HG02970 (cell line): ENCODE data around the gene KIR2DL1.
"Not testable (repeated sequence)": the region's sequence is repeated elsewhere in the genome, so short reads cannot be mapped to it uniquely, and the experiment has no call there.

Experiments
- ATAC-seq: cut with Tn5 transposase; IDR thresholded peaks from one replicate; pipeline ENCODE4 v1.9.1; 2021; ENCODE audit warnings: mild to moderate bottlenecking, moderate library complexity, moderate number of reproducible peaks; ENCODE audit not compliant: unreplicated experiment, low FRiP score

The KIR2DL1 gene

GRCh38 chr19:54770511-54770910 lies 918 bp downstream of the KIR2DL1 start:
- not testable (repeated sequence) for ATAC-seq

GRCh38 chr19:54771018-54771960 lies 1.7 kb downstream of the KIR2DL1 start:
- ATAC-seq, result not testable (repeated sequence)

GRCh38 chr19:54772666-54773065 lies 3.1 kb downstream of the KIR2DL1 start:
- not testable (repeated sequence) for ATAC-seq

- not testable (repeated sequence) for ATAC-seq
Measured at GRCh38 chr19:54775095-54775815, 5.7 kb downstream of the KIR2DL1 start.

DNA sequence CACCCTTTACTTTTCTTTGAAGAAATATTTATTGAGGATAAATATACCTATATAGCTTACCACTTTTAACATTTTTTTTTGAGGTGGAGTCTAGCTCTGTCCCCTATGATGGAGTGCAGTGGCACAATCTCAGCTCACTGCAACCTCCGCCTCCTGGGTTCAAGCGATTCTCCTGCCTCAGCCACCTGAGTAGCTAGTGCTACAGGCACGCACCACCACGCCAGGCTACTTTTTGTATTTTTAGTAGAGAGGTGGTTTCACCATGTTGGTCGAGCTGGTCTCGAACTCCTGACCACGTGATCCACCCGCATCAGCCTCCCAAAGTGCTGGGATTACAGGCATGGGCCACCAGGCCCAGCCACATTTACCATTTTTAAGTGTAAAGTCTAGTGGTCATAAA lies 6.2 kb downstream of the KIR2DL1 start:
- not testable (repeated sequence) for ATAC-seq

GRCh38 chr19:54777851-54778250 lies 8.3 kb downstream of the KIR2DL1 start:
- not testable (repeated sequence) for ATAC-seq

DNA sequence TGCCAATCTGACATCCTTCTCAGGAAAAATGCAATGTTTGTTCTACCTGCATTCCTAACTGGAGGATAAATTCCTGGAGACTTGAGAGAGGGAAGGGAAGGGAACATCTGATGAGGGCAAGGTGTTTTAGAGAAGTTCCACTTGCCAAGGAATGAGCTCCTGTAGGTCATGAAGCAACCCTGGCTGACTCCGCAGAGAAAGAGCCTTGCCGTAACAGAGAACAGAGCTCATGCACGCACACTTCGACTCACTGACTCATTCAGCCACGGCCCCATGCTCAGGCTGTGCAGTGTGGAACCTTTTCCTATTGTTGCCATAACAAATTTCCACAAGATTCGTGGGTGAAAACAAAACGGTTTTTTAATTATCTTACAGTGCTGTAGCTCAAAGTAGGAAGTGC lies 9.3 kb downstream of the KIR2DL1 start:
- ATAC-seq, result not testable (repeated sequence)

DNA sequence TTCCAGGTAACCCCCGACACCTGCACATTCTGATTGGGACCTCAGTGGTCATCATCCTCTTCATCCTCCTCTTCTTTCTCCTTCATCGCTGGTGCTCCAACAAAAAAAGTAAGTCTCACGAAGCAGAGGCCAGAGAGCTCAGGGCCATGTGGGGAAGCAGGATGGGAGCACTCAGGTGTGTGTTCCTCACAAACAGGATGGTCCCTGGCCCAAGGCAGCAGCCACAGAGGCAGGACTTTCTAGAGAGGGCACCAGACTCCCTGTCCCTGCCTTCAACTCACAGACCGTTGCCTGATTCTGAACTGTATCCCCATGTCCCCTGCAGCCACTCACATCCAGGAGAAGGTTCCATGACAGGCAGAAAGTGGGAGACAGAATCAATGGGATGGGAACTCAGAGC lies 13.3 kb downstream of the KIR2DL1 start:
- ATAC-seq, result not testable (repeated sequence)

GRCh38 chr19:54786091-54786723 lies 16.6 kb downstream of the KIR2DL1 start:
- ATAC-seq, result not testable (repeated sequence)

DNA sequence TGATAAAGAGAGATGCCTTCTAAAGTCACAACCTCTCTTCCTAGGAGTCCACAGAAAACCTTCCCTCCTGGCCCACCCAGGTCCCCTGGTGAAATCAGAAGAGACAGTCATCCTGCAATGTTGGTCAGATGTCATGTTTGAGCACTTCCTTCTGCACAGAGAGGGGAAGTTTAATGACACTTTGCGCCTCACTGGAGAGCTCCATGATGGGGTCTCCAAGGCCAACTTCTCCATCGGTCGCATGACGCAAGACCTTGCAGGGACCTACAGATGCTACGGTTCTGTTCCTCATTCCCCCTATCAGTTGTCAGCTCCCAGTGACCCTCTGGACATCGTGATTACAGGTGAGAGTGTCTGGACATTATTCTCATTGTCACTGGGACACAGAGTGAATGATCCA lies 18.6 kb downstream of the KIR2DL1 start:
- ATAC-seq, result not testable (repeated sequence)

GRCh38 chr19:54790711-54791110 lies 21.1 kb downstream of the KIR2DL1 start:
- no peak for ATAC-seq

GRCh38 chr19:54791476-54791875 lies 21.9 kb downstream of the KIR2DL1 start:
- ATAC-seq, result no peak

GRCh38 chr19:54792814-54793213 lies 23.2 kb downstream of the KIR2DL1 start:
- no peak for ATAC-seq

GRCh38 chr19:54795758-54796157 lies 26.2 kb downstream of the KIR2DL1 start:
- ATAC-seq, result no peak

- no peak for ATAC-seq
Measured at GRCh38 chr19:54803410-54803809, 33.8 kb downstream of the KIR2DL1 start, which contains the start of gene KIR2DL4. KIR2DL4 (plus strand) TSS chr19:54803610; CDS start chr19:54803652, 42 bp downstream.

GRCh38 chr19:54804101-54804500 lies 34.5 kb downstream of the KIR2DL1 start:
- ATAC-seq, result no peak

DNA sequence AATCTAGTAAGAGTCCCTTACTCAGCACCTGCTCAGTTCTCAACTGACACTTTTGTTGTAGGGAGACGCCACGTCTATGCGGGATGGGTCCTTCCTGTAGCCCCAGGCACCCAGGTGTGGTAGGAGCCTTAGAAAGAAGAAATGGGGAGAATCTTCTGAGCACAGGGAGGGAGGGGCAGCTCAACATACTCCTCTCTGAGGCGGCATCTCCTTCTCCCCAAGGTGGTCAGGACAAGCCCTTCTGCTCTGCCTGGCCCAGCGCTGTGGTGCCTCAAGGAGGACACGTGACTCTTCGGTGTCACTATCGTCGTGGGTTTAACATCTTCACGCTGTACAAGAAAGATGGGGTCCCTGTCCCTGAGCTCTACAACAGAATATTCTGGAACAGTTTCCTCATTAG lies 35.0 kb downstream of the KIR2DL1 start:
- ATAC-seq, result no peak

GRCh38 chr19:54805665-54806515 lies 36.3 kb downstream of the KIR2DL1 start:
- no peak for ATAC-seq

GRCh38 chr19:54806516-54806838 lies 36.9 kb downstream of the KIR2DL1 start:
- ATAC-seq, result no peak

GRCh38 chr19:54814571-54814970 lies 45.0 kb downstream of the KIR2DL1 start:
- ATAC-seq, result not testable (repeated sequence)
